ENCODE measurements around the gene THBS4.

DNA sequence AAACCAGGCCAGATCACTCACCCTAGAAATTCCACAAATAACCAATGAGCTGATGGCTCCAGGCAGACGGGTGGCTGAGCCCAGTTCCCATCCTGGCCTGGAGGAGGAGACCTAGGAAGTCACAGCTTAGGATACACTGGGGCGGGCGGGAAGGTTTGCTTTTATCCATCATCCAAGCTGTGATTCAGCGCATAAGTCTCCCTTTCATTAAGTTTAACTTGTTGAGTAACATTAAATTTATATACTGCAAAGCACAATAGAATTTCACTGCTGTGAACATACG, 55.7 kb downstream of the THBS4 start:
- TF ChIP-seq, protein P1, sequence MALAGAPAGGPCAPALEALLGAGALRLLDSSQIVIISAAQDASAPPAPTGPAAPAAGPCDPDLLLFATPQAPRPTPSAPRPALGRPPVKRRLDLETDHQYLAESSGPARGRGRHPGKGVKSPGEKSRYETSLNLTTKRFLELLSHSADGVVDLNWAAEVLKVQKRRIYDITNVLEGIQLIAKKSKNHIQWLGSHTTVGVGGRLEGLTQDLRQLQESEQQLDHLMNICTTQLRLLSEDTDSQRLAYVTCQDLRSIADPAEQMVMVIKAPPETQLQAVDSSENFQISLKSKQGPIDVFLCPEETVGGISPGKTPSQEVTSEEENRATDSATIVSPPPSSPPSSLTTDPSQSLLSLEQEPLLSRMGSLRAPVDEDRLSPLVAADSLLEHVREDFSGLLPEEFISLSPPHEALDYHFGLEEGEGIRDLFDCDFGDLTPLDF (CRISPR knock-in tag; IDR thresholded peaks at IDR 0.05) = no peak
- TF ChIP-seq ZNF24 (IDR thresholded peaks at IDR 0.05) (no peak), CTCF (IDR thresholded peaks at IDR 0.05 in 2 of 3, conservative IDR thresholded peaks at IDR 0.05 in 1 of 3; ENCODE audit: insufficient read depth in 2 of 3, low read depth in 1 of 3, low read length in 3 of 3) (no peak), YY1 (IDR thresholded peaks at IDR 0.05; ENCODE audit: borderline replicate concordance in 1 of 3, control insufficient read depth in 1 of 3, extremely low read depth in 1 of 3, insufficient read depth in 3 of 3, insufficient read length in 1 of 3, insufficient replicate concordance in 2 of 3, low read depth in 1 of 3, low read length in 2 of 3) (no peak), MTA2 (IDR thresholded peaks at IDR 0.05; ENCODE audit: low read depth) (no peak), BMI1 (IDR thresholded peaks at IDR 0.05; ENCODE audit: low read length) (no peak), POLR3A (IDR thresholded peaks at IDR 0.05; ENCODE audit: borderline replicate concordance, extremely low read depth, insufficient read depth, insufficient read length) (no peak), ZNF311 (CRISPR knock-in tag; IDR thresholded peaks at IDR 0.05) (no peak)
